HuH-7 (cell line): Measurements from ENCODE around the gene ITGB1BP1.

Experiments used
- DNase-seq: peaks from one replicate; pipeline ENCODE4 v3.0.0; 2011; ENCODE audit warnings: low spot score

The ITGB1BP1 gene

DNA sequence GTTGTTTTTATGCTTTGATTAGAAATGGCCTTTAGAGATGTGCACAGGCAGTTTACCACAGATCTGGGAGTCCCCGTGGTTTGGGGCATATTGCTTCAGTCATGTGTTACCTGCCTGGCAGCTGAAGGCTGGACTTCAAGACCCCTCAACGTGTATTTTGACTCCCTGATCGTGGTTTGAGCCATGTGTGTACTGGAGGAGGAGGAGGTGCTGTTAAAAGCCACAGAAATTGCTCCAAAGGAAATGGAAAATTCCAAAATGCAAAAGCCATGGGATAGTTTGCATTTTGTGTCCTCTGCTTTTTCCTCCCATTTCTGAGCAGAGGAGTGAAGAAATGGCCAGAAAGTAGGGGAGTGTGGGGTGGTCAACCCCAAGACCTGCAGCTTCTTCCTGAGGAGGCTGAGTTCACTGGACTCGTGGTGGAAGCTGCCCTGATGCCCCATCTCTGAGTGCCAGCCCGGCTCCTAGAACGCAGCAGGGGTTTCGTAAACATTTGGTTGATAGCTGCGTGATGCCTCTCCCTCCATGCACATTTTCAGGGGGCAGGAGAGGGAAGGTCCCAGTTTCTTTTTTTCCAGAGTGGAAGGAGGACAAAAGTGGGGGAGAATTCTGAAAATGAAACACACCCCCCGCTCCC lies 45.7 kb downstream of the ITGB1BP1 start:
- no peak for DNase-seq

GRCh38 chr2:9375857-9376428 lies 47.4 kb downstream of the ITGB1BP1 start:
- no peak for DNase-seq

- DNase-seq, result no peak
Observed at GRCh38 chr2:9374071-9374730, 49.1 kb downstream of the ITGB1BP1 start.

- DNase-seq, result no peak
Observed at GRCh38 chr2:9373476-9373875, 49.9 kb downstream of the ITGB1BP1 start.

GRCh38 chr2:9373047-9373446 lies 50.3 kb downstream of the ITGB1BP1 start:
- DNase-seq, result no peak

DNA sequence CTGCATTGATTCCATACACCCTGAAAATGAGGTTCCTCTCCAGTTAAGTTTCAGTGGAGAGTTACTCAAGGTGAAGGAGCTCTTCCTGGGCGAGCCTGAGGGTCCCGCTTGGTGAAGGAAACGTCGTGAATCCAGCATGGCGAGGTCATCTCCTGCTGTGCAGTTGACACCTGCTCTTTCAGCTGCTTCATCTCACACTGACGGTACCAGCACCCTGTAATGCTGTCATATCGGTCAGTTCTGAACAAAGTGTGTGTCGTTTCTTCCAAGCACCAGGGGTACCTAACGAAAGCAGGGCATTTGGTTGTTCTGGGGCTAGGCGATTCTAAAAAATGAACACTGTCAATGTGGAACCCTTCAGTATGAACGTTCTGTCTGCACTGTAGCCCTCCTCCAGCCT lies 52.6 kb downstream of the ITGB1BP1 start:
- no peak for DNase-seq

DNA sequence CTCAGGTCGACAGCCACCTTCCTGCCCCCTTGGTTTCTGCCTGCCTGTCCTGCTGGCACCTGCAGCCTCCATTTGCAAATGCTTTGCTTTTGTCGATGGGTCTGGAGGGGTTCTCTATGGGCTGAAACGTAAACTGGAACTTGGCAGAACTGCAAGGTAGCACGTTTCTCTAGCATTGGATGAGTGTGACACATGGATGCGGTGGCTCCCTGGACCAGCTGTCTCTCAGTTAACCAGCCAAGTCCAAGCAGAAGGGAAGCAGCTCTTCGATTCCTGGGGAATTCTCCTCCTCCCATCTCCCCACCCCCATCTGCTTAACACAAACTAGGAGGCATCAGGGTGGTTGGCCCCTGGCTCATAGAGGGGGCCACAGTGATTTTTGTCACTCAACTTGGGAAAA lies 57.3 kb downstream of the ITGB1BP1 start:
- no peak for DNase-seq

DNA sequence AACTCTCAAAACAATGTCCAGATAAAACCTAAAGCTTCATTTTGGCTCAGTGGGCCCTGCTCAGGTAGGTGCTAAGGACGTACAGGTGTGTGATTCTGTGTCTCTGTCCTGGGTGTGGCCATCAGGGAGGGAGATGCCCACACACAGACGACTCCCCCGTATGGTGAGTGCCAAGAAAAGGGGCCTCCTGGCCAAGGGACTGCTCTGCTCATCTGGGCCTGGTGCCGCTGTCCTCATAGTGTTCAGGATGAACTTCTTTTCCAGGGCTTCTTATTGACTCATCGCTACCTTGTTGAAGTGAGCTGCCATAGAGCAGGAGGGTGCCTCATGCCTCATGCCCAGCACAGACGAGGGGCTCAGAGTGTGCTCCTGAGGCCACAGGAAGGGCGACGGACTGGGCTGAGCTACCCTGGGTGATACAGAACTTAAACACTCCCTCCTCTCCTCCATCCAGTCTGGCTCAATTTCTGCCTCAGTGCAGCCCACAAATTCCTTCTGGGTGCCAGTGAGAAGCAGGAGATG lies 57.8 kb downstream of the ITGB1BP1 start:
- no peak for DNase-seq

DNA sequence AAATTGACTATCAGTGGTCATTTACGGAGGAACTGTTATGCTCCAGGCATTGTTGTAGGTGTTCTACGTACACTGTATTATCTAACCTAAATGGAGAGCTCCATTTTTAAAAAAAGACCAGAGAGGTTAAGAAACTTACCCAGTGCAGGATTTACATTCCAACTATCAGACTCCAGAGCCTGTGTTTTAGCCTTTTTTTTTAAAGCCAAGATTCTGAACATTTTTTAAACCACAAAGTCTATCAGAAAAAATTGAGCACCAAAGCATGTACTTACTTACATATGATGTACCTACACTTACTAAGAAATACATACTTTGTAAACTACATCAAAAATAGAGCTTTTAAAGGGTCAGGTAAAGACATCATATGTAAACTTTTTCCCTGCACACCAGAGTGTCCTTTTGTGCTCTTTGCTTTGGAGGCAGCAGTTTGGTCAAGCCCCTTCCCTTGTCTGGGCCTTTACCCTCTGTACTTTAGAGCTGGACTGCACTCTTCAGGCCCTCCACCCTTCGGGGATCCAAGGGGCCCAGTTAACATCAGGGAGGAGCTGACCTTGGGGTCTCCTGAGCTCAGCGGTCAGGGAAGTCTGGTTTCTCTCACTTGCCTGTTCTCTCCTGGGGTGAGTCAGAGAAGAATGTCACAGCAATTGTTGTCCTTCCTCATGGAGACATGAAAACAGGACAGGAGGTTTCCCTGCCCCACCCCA lies 58.4 kb downstream of the ITGB1BP1 start:
- no peak for DNase-seq

GRCh38 chr2:9364373-9364772 lies 59.0 kb downstream of the ITGB1BP1 start:
- no peak for DNase-seq

DNA sequence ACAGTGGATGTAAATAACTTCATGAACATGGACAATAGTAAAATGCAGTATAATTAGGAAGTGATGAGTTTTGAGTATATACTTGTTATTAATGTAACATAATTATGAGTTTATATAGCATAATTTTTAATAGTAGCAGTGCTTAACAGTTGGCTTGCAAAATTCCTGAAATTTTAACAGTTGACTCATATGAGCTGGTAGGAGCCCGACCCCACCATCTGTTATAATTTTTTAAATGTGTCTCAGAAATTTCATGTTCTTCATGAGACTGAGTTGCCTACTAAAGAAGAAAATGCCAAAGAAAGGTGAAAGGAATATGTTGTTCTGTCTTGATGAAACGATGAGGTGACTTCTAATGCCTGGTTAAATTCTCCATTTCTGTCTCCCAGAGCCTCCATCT lies 62.6 kb downstream of the ITGB1BP1 start:
- DNase-seq, result no peak

- DNase-seq, result no peak
Observed at GRCh38 chr2:9360110-9360509, 63.2 kb downstream of the ITGB1BP1 start.

GRCh38 chr2:9359463-9359862 lies 63.9 kb downstream of the ITGB1BP1 start:
- DNase-seq, result no peak

DNA sequence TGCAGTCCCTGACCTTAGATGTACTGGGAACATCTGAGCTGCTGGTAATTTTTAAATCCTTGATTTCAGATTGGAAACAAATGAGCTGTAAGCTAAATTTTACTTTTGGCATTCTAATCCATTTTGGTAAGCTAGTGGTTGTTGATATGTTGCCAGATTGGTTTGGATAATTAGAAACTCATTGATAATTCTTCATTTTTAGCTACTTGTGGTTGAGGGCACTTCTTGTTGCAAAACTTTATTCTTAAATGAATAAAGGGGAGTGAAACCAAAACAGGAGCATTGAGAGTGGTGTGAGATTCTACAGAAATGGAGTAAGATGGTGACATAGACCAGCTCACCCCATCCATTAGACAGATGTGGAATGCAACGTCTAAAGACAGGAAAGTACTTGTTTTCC lies 64.5 kb downstream of the ITGB1BP1 start:
- no peak for DNase-seq

DNA sequence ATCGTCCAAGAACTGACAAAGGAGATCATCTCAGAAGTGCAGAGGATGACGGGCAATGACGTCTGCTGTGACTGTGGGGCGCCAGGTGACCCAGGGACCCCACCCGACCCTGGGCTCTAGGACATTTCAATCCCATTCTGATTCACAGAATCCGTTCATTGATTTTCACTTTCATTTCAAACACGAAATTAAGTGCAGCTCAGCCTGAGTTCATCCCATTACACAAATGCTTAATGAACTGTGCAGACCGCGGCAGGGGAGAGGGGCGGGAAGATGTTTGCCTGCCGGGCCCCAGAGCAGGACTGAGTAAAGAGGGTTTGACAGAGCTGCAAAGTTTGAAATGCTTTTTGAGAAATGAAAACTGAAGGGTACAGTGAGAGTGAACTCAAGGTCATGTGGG lies 67.1 kb downstream of the ITGB1BP1 start:
- no peak for DNase-seq

GRCh38 chr2:9355716-9356115 lies 67.6 kb downstream of the ITGB1BP1 start:
- DNase-seq, result no peak

DNA sequence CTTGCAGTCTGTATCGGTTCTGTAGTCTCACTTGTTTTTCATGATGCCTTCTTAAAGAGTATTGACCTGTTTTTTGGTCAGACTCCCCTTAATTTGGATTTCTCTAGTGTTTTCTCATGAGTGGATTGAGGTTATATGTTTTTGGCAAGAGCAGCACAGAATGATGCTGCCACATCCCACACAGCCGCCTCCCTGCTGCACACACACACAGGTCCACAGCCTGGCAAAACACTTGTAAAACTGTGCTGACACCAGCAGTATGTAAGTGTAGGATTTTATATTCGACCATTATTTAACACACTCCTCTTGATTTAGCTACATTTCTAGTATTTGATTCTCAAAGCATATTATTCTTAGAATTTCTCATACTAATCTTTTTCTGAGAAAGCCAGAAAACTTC lies 68.1 kb downstream of the ITGB1BP1 start:
- no peak for DNase-seq

DNA sequence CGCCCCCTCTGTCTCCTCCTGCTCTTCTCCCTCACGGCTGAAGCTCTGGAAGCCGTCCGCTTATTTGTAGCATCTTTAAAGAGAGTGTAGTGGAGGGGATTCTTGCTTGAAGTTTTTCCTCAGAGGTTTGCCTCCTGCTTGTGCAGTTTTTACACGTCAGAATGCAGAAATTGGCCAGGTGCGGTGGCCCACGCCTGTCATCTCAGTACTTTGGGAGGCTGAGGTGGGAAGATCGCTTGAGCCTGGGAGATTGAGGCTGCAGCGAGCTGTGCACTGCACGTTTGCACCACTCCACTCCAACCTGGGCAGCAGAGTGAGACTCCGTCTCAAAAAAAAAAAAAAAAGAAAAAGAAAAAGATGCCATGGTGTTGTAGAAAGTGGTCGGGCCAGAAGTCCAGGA lies 69.0 kb downstream of the ITGB1BP1 start:
- no peak for DNase-seq
